ENCODE measurements around the gene KRT80.

KRT80 gene

GRCh38 chr12:52151837-52152783 lies 39.7 kb downstream of the KRT80 start:
- DNase-seq: peak; percentile 78

- DNase-seq: no peak
Measured at GRCh38 chr12:52151153-52151836, 40.5 kb downstream of the KRT80 start.

- no peak for DNase-seq
Measured at GRCh38 chr12:52149651-52150241, 42.1 kb downstream of the KRT80 start.

- DNase-seq: no peak
Measured at GRCh38 chr12:52149182-52149641, 42.6 kb downstream of the KRT80 start.

- no peak for DNase-seq
Measured at GRCh38 chr12:52148464-52149181, 43.2 kb downstream of the KRT80 start.

- no peak for DNase-seq
Measured at GRCh38 chr12:52147964-52148463, 43.8 kb downstream of the KRT80 start.

GRCh38 chr12:52147367-52147963 lies 44.3 kb downstream of the KRT80 start:
- peak; percentile 79 for DNase-seq

- no peak for DNase-seq
Measured at GRCh38 chr12:52146822-52147366, 44.9 kb downstream of the KRT80 start.

GRCh38 chr12:52146089-52146821 lies 45.6 kb downstream of the KRT80 start:
- DNase-seq: no peak

GRCh38 chr12:52145228-52146088 lies 46.4 kb downstream of the KRT80 start:
- no peak for DNase-seq

GRCh38 chr12:52144512-52145227 lies 47.1 kb downstream of the KRT80 start:
- DNase-seq: no peak

- DNase-seq: no peak
Measured at GRCh38 chr12:52142431-52142830, 49.4 kb downstream of the KRT80 start.

GRCh38 chr12:52141875-52142274 lies 49.9 kb downstream of the KRT80 start:
- no peak for DNase-seq

GRCh38 chr12:52141306-52141705 lies 50.5 kb downstream of the KRT80 start:
- DNase-seq: no peak

GRCh38 chr12:52139579-52140062 lies 52.2 kb downstream of the KRT80 start:
- DNase-seq: no peak

- no peak for DNase-seq
Measured at GRCh38 chr12:52139147-52139546, 52.7 kb downstream of the KRT80 start.

GRCh38 chr12:52137746-52138145 lies 54.1 kb downstream of the KRT80 start:
- peak; percentile 9 for DNase-seq

GRCh38 chr12:52132754-52133161 lies 59.1 kb downstream of the KRT80 start:
- no peak for DNase-seq

- DNase-seq: no peak
Measured at GRCh38 chr12:52130711-52131110, 61.1 kb downstream of the KRT80 start.

All from right forelimb (tissue), 1 donor.